WTC11 (cell line): Measurements from ENCODE around the gene ABHD12B.

ENCODE experiments used
- FOXJ3 ChIP-seq: sonication (generic); formaldehyde crosslinking; IDR thresholded peaks from 2 replicates; pipeline ENCODE4 v1.9.0; 2021; ENCODE audit warnings: missing genetic modification reagents, mild to moderate bottlenecking, borderline replicate concordance
- NR1H2 ChIP-seq: sonication (generic); formaldehyde crosslinking; IDR thresholded peaks from 2 replicates; pipeline ENCODE4 v1.9.0; 2021; ENCODE audit warnings: mild to moderate bottlenecking, moderate library complexity, missing genetic modification reagents
- NR2C2 ChIP-seq: sonication (generic); formaldehyde crosslinking; IDR thresholded peaks from 2 replicates; pipeline ENCODE4 v1.8.0; 2022; ENCODE audit warnings: mild to moderate bottlenecking, missing genetic modification reagents
- ZBTB21 ChIP-seq: sonication (generic); formaldehyde crosslinking; IDR thresholded peaks from 2 replicates; pipeline ENCODE4 v1.8.1; 2023; ENCODE audit warnings: mild to moderate bottlenecking, missing genetic modification reagents, borderline replicate concordance
- TF ChIP-seq, protein P1 (sequence below): fragments of 200-600 bp; IDR thresholded peaks from 2 replicates; pipeline ENCODE4 v1.8.0; 2022; ENCODE audit warnings: antibody characterized with exemption

DNA sequence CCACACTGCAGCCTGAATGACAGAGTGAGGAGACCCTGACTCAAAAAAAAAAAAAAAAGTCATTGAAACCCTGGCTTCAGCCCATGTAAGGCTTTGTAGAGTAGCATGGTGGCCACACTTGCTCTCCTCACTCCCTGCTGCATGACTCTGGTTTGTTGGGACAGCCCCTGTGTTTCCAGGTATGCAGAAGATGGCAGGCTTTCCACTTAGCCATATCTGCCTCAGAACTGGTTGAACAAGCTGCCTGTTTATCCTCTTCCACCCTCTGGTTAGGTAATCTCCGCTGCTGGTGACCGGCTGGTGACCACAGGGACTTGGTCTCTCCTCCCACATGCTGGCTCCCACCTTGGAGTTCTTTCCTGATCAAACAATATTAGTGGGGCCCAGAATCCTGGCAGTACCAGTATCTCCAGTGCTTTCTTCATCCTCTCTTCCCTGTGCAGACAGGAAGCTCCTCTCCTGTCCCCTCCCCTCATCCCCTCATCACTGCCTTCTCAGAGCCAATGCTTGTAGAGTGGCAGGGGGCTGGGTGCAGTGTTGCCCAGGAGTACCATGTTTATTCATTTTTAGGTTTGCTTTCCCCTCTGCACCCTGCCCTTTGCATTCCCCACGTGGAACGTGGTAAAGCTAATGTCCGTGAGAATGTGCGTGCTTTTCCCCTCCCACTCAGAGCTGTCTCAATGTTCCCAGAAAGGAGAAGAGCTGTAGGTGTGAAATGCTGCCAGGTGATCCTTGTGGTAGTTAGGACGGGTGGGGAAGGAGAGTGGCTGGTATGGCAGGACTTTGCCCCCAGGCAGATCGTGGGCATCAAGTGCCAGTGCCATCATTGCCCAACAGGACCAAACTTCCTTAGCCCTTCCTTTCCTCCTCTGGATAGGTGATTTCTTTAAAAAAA lies 11.3 kb downstream of the ABHD12B start:
- TF ChIP-seq, protein P1, sequence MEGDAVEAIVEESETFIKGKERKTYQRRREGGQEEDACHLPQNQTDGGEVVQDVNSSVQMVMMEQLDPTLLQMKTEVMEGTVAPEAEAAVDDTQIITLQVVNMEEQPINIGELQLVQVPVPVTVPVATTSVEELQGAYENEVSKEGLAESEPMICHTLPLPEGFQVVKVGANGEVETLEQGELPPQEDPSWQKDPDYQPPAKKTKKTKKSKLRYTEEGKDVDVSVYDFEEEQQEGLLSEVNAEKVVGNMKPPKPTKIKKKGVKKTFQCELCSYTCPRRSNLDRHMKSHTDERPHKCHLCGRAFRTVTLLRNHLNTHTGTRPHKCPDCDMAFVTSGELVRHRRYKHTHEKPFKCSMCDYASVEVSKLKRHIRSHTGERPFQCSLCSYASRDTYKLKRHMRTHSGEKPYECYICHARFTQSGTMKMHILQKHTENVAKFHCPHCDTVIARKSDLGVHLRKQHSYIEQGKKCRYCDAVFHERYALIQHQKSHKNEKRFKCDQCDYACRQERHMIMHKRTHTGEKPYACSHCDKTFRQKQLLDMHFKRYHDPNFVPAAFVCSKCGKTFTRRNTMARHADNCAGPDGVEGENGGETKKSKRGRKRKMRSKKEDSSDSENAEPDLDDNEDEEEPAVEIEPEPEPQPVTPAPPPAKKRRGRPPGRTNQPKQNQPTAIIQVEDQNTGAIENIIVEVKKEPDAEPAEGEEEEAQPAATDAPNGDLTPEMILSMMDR: no peak
- TF ChIP-seq ZBTB21 (CRISPR knock-in tag) (no peak), NR2C2 (CRISPR knock-in tag) (no peak), FOXJ3 (no peak), NR1H2 (no peak)
